Lung (tissue), 12 donors: ENCODE data around the gene SDC4. TPM values are rescaled to one million over a fixed set of nuclear protein-coding genes. Genes with fewer than 3 reads are reported as not detected.

Source experiments
- ATAC-seq: fragments of 200-7000 bp; cut with Tn5 transposase; one replicate; pipeline ENCODE4 v1.9.1; 2020; ENCODE audit warnings: moderate number of reproducible peaks; ENCODE audit not compliant: insufficient read depth, low FRiP score
- DNase-seq, 3 donors: peaks; one replicate each; pipeline ENCODE4 v3.0.0-alpha.2; 2013 to 2017
- H3K27ac ChIP-seq, 2 donors: one replicate each; pipeline ENCODE4 v1.5.1; 2013; ENCODE audit warnings: mild to moderate bottlenecking in 2 of 2, moderate library complexity in 2 of 2, control low read depth in 1 of 2, inconsistent platforms in 1 of 2, low read depth in 1 of 2, low read length in 1 of 2
- H3K27me3 ChIP-seq, 3 donors: one replicate each; pipeline ENCODE4 v1.5.1; 2013; ENCODE audit warnings: low read length in 2 of 3; ENCODE audit not compliant: control insufficient read depth in 3 of 3, insufficient read depth in 3 of 3
- H3K36me3 ChIP-seq, 4 donors: one replicate each; pipeline ENCODE4 v1.5.1; 2013; ENCODE audit warnings: low read length in 4 of 4, mild to moderate bottlenecking in 1 of 4, moderate library complexity in 1 of 4; ENCODE audit not compliant: control insufficient read depth in 4 of 4, insufficient read depth in 4 of 4
- H3K4me1 ChIP-seq, 5 donors: one replicate each; pipeline ENCODE4 v1.5.1; 2013; ENCODE audit warnings: low read length in 5 of 5, mild to moderate bottlenecking in 2 of 5, moderate library complexity in 1 of 5; ENCODE audit not compliant: control insufficient read depth in 5 of 5, insufficient read depth in 5 of 5
- H3K4me3 ChIP-seq: one replicate; pipeline ENCODE4 v1.5.1; 2013; ENCODE audit warnings: mild to moderate bottlenecking, control low read depth, moderate library complexity
- H3K9ac ChIP-seq, 2 donors: one replicate each; pipeline ENCODE4 v1.5.1; 2013; ENCODE audit warnings: low read length in 2 of 2, control low read depth in 1 of 2; ENCODE audit not compliant: insufficient read depth in 1 of 2
- H3K9me3 ChIP-seq, 4 donors: one replicate each; pipeline ENCODE4 v1.5.1; 2013; ENCODE audit warnings: low read length in 3 of 4, mild to moderate bottlenecking in 1 of 4, moderate library complexity in 1 of 4; ENCODE audit not compliant: control insufficient read depth in 4 of 4, insufficient read depth in 3 of 4
- WGBS, 2 donors: extraction: QIAGEN DNeasy Blood & Tissue Kit; methylation state at CpG; one replicate each; pipeline ENCODE4 v1.1.7; 2013; 5-methylcytosine and 5-hydroxymethylcytosine counted together
- polyA plus RNA-seq, 2 donors: library from polyadenylated mRNA; stranded (reverse); fragments of 200-250 nt; gene quantifications; one replicate each; pipeline ENCODE4 v1.2.1, GENCODE V29; 2013
- total RNA-seq, 2 donors: library from RNA; depleted of rRNA in 1 of 2; stranded (reverse); fragments of >200 nt in 1 of 2; gene quantifications; one replicate each; pipeline ENCODE4 v1.2.1, GENCODE V29; 2014 to 2021
- TF ChIP-seq, protein P1 (sequence below): IDR thresholded peaks from 2 replicates; pipeline ENCODE4 v1.5.1; 2012; ENCODE audit warnings: mild to moderate bottlenecking; ENCODE audit errors: control extremely low read depth, extremely low read depth
- donor health status: control.
- donor health status: control.
- donor health status: Bipolar disorder and iron deficiency.
- donor health status: healthy.
- donor health status: DM: yes; HTN: yes; CAD: no.

The SDC4 gene
- total and polyA plus RNA-seq, 4 donors, result 239 to 313 (median 254) TPM

DNA sequence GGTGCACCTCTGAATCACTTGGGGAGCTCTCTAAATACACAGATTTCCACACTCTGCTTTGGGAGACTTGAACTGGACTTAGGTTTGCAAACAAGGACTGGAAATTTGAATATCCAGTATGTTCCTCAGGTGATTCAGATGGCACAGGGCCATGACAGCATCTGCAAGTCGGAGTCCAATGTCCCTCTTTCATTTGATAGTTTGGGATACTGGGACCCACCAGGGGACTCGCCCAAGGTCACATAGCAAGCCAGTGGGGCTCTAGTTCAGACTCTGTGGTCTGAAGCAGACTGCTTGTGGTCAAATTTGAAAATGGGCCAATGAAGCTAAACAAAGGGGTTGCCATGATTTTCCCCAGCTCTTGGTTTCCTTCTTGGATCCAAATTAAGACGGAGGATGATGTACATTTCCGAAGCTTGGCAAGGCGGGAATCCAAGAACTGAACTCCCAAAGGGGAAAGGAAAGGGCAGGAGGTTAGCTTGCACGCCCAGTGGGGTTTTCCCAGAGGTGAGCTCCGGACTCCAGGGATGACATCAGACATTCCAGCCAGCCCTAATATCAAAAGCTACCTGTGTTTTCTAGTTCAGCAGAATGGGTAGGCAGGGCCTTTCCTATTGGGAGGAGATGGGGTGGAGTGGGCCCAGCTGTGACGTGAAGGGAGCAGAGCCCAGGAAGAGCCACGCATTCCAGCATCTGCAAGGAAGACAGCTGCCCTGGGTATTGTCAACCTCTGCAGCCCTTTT, 11.4 kb upstream of the SDC4 start:
- H3K9ac ChIP-seq, result no peak overlapping the region
- 50 to 77% methylated on average over 9 of the region's 9 CpGs for WGBS, 2 donors
- H3K27ac ChIP-seq, result peak overlapping the region; percentile 92 to 95
- H3K4me3 ChIP-seq, result no peak overlapping the region
- TF ChIP-seq, protein P1, sequence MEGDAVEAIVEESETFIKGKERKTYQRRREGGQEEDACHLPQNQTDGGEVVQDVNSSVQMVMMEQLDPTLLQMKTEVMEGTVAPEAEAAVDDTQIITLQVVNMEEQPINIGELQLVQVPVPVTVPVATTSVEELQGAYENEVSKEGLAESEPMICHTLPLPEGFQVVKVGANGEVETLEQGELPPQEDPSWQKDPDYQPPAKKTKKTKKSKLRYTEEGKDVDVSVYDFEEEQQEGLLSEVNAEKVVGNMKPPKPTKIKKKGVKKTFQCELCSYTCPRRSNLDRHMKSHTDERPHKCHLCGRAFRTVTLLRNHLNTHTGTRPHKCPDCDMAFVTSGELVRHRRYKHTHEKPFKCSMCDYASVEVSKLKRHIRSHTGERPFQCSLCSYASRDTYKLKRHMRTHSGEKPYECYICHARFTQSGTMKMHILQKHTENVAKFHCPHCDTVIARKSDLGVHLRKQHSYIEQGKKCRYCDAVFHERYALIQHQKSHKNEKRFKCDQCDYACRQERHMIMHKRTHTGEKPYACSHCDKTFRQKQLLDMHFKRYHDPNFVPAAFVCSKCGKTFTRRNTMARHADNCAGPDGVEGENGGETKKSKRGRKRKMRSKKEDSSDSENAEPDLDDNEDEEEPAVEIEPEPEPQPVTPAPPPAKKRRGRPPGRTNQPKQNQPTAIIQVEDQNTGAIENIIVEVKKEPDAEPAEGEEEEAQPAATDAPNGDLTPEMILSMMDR, result no peak
- no peaks in the 10 kb centered on the region for H3K36me3 ChIP-seq
- no peak for ATAC-seq
- no peaks in the 10 kb centered on the region for H3K9me3 ChIP-seq
- DNase-seq, result no peak
- H3K4me1 ChIP-seq, result peaks cover 7 to 30% (median 24%) of the 10 kb centered on the region in 5 donors
- H3K27me3 ChIP-seq, result no peaks in the 10 kb centered on the region

DNA sequence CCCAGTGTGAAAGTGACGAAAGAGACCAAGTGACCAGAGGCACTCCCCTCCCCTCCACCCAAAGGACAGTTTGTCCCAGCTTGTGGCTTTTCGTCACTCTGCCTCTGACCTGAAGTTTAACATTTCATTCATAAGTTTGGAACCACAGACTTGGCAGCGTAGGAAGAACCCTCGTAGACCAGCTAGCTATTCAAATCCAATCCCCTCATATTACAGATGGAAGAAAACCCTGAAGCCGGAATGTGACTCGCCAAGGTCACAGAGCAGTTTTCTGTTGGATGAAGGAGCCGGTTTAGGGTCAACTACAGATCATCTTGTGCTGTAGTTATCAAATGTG, 10.8 kb upstream of the SDC4 start:
- Histone ChIP-seq H3K4me3 (no peak overlapping the region), H3K4me1 (peaks cover 5 to 28% (median 22%) of the 10 kb centered on the region in 5 donors), H3K36me3 (no peaks in the 10 kb centered on the region), H3K27me3 (no peaks in the 10 kb centered on the region), H3K9me3 (no peaks in the 10 kb centered on the region), H3K9ac (no peak overlapping the region), H3K27ac (peak overlapping the region; percentile 92 to 95)
- no peak for DNase-seq
- WGBS, 2 donors, result 47 to 54% methylated on average over 7 of the region's 7 CpGs
- TF ChIP-seq, protein P1, result no peak
- no peak for ATAC-seq

DNA sequence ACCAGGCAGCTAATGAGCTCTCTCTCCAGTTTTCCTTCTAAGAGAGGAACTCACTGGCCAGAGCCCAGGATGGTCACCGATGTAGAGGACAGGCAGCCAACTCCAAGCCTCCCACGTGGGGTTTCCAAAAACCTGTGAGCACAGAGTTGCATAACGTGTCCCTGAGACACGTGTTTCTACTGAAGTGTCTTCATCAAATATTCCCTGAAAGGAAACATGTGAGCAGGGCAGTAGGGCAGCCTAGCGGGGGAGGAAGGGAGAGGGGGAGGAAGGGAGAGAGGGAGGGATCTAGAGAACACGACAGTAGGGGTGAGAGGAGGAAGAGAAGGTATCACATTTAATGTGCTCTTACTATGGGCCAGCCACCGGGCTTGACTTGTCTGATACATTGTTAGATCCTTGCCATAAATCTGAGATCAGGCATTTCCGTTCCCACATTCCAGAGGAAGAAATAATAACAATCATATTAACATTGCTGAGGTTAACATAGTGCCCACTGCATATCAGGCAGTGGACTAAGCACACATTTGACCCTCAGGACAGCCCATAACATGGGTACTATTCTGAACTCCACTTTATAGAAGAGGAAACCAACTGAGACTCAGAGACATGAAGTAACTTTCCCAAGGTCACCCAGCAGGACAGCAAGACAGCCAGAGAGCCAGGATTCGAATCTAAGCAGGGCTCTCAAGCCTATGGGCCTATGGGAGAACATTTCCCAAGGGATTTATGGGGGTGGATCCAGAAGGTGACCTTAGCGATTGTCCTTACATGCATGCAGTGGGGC, 10.3 kb upstream of the SDC4 start:
- peak; percentile 7 for ATAC-seq
- H3K9ac ChIP-seq, result no peak overlapping the region
- H3K4me3 ChIP-seq, result no peak overlapping the region
- peak overlapping the region; percentile 92 to 95 for H3K27ac ChIP-seq
- DNase-seq, result peak in 2 of 3 donors; percentile 30 to 64
- H3K27me3 ChIP-seq, result no peaks in the 10 kb centered on the region
- peaks cover 0 to 24% (median 16%) of the 10 kb centered on the region in 5 donors for H3K4me1 ChIP-seq
- 17 to 25% methylated on average over 10 of the region's 10 CpGs for WGBS, 2 donors
- TF ChIP-seq, protein P1, result no peak
- no peaks in the 10 kb centered on the region for H3K36me3 ChIP-seq
- H3K9me3 ChIP-seq, result no peaks in the 10 kb centered on the region
